GM12892 (cell line): ENCODE results near the gene NTN1.

Experiments used
- DNase-seq: peaks from one replicate; pipeline ENCODE4 v3.0.0; 2011; ENCODE audit not compliant: insufficient read length
- FAIRE-seq: peaks from 2 replicates; lab custom pipeline; 2011; peaks lifted over from hg19 to GRCh38; lab: Jason Lieb, UNC
- POLR2A ChIP-seq: IDR thresholded peaks from 2 replicates; pipeline ENCODE4 v1.6.1; 2011; ENCODE audit warnings: low read depth, low read length, control low read depth
- POLR2AphosphoS5 ChIP-seq: IDR thresholded peaks from 2 replicates; pipeline ENCODE4 v1.6.1; 2011; ENCODE audit warnings: low read depth, low read length, control low read depth
- TAF1 ChIP-seq: IDR thresholded peaks from 2 replicates; pipeline ENCODE4 v1.6.1; 2011; ENCODE audit warnings: low read depth, mild to moderate bottlenecking, control low read depth, low read length, borderline replicate concordance

The NTN1 gene

GRCh38 chr17:9229826-9230201, 208.5 kb downstream of the NTN1 start:
- TF ChIP-seq POLR2A (no peak), TAF1 (no peak), POLR2AphosphoS5 (no peak)
- DNase-seq (no peak), FAIRE-seq (no peak)

GRCh38 chr17:9230346-9230745, 209.0 kb downstream of the NTN1 start:
- FAIRE-seq (no peak), DNase-seq (no peak)
- no peak for TF ChIP-seq TAF1
- no peak for TF ChIP-seq POLR2AphosphoS5
- no peak for TF ChIP-seq POLR2A

GRCh38 chr17:9230861-9231260, 209.6 kb downstream of the NTN1 start:
- no peak for FAIRE-seq
- no peak for DNase-seq

GRCh38 chr17:9231449-9232154, 210.3 kb downstream of the NTN1 start:
- TF ChIP-seq POLR2A (no peak), POLR2AphosphoS5 (no peak), TAF1 (no peak)
- no peak for DNase-seq
- FAIRE-seq = no peak

More at GRCh38 chr17:9230861-9231260, 209.6 kb downstream of the NTN1 start:
- TF ChIP-seq POLR2A (no peak), POLR2AphosphoS5 (no peak), TAF1 (no peak)

- TF ChIP-seq TAF1 = no peak
- TF ChIP-seq POLR2AphosphoS5 = no peak
- no peak for TF ChIP-seq POLR2A
- FAIRE-seq = no peak
- DNase-seq = no peak
These were observed 210.8 kb downstream of the NTN1 start for GRCh38 chr17:9232155-9232475.

GRCh38 chr17:9232591-9233270, 211.4 kb downstream of the NTN1 start:
- FAIRE-seq (no peak), DNase-seq (no peak)
- no peak for TF ChIP-seq TAF1
- TF ChIP-seq POLR2AphosphoS5 = no peak
- no peak for TF ChIP-seq POLR2A

- FAIRE-seq = no peak
- no peak for DNase-seq
- TF ChIP-seq POLR2AphosphoS5 (no peak), POLR2A (no peak), TAF1 (no peak)
These were observed 211.9 kb downstream of the NTN1 start for GRCh38 chr17:9233271-9233599.

- DNase-seq (no peak), FAIRE-seq (no peak)
- TF ChIP-seq POLR2A = no peak
- TF ChIP-seq POLR2AphosphoS5 = no peak
- TF ChIP-seq TAF1 = no peak
These were observed 212.5 kb downstream of the NTN1 start for GRCh38 chr17:9233761-9234160.

GRCh38 chr17:9234389-9234945, 213.2 kb downstream of the NTN1 start:
- TF ChIP-seq POLR2AphosphoS5 (no peak), TAF1 (no peak), POLR2A (no peak)
- FAIRE-seq = no peak
- no peak for DNase-seq

GRCh38 chr17:9235346-9235745, 214.0 kb downstream of the NTN1 start:
- TF ChIP-seq POLR2A = no peak
- TF ChIP-seq TAF1 = no peak
- no peak for TF ChIP-seq POLR2AphosphoS5
- FAIRE-seq (no peak), DNase-seq (no peak)

GRCh38 chr17:9236286-9237052, 215.2 kb downstream of the NTN1 start:
- FAIRE-seq = no peak
- no peak for DNase-seq
- TF ChIP-seq TAF1 = no peak

- no peak for TF ChIP-seq POLR2AphosphoS5
- no peak for TF ChIP-seq TAF1
- TF ChIP-seq POLR2A = no peak
- FAIRE-seq = no peak
- DNase-seq = no peak
These were observed 215.7 kb downstream of the NTN1 start for GRCh38 chr17:9237053-9237410.
